Skeletal muscle satellite cell (primary cell): Measurements from ENCODE around the gene CBFA2T3.

Experiments used
- H3K27me3 ChIP-seq: 2 replicates; pipeline ENCODE4 v1.7.0; 2013; ENCODE audit warnings: low read length; ENCODE audit not compliant: control insufficient read depth, insufficient read depth
- H3K36me3 ChIP-seq: 2 replicates; pipeline ENCODE4 v1.7.0; 2013; ENCODE audit warnings: mild to moderate bottlenecking, control low read depth, low read length; ENCODE audit not compliant: insufficient read depth
- H3K4me1 ChIP-seq: 2 replicates; pipeline ENCODE4 v1.7.0; 2013; ENCODE audit warnings: low read length; ENCODE audit not compliant: control insufficient read depth, insufficient read depth
- H3K4me2 ChIP-seq: 2 replicates; pipeline ENCODE4 v1.7.0; 2013; ENCODE audit warnings: mild to moderate bottlenecking, low read length
- H3K4me3 ChIP-seq: 2 replicates; pipeline ENCODE4 v1.7.0; 2013; ENCODE audit warnings: low read length
- H3K9ac ChIP-seq: 2 replicates; pipeline ENCODE4 v1.7.0; 2013; ENCODE audit warnings: mild to moderate bottlenecking, low read depth, low read length, moderate library complexity
- H3K9me3 ChIP-seq: replicated peaks from 2 replicates; pipeline ENCODE4 v1.7.0; 2013; ENCODE audit warnings: mild to moderate bottlenecking, control low read depth, low read length

Gene CBFA2T3

GRCh38 chr16:88831838-88832237 lies 145.2 kb downstream of the CBFA2T3 start:
- H3K4me1 ChIP-seq, result no peaks in the 10 kb centered on the region
- H3K4me2 ChIP-seq, result no peak overlapping the region
- no peak overlapping the region for H3K9ac ChIP-seq
- H3K27me3 ChIP-seq, result no peaks in the 10 kb centered on the region
- peaks cover 10% of the 10 kb centered on the region for H3K36me3 ChIP-seq
- no peaks in the 10 kb centered on the region for H3K9me3 ChIP-seq
- H3K4me3 ChIP-seq, result no peak overlapping the region

GRCh38 chr16:88830783-88831182 lies 146.2 kb downstream of the CBFA2T3 start:
- H3K9ac ChIP-seq, result no peak overlapping the region

DNA sequence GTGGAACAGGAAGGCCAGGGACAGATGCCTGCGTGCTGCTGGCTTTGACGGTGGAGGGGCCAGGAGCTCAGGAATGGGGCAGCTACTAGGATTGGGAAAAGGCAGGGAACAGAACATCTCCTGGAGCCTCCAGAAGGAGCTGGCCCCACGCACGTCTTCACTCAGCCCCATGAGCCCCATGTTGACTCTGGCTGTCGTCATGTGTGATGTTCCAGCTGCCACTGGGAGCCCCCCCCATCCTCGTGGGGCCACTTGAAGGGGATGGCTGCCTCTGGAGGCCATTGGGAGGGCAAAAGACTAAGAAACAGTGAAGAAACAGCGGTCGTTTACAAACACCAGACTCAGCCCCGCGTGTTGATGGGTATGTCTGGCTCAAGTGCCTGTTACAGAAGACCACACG lies 146.7 kb downstream of the CBFA2T3 start:
- Histone ChIP-seq H3K9ac (no peak overlapping the region), H3K27me3 (no peaks in the 10 kb centered on the region), H3K9me3 (no peaks in the 10 kb centered on the region), H3K36me3 (peaks cover 7% of the 10 kb centered on the region), H3K4me1 (no peaks in the 10 kb centered on the region), H3K4me3 (no peak overlapping the region), H3K4me2 (no peak overlapping the region)

More at GRCh38 chr16:88830783-88831182, 146.2 kb downstream of the CBFA2T3 start:
- Histone ChIP-seq H3K4me2 (no peak overlapping the region), H3K9me3 (no peaks in the 10 kb centered on the region), H3K4me1 (no peaks in the 10 kb centered on the region), H3K4me3 (no peak overlapping the region), H3K27me3 (no peaks in the 10 kb centered on the region), H3K36me3 (peaks cover 10% of the 10 kb centered on the region)

DNA sequence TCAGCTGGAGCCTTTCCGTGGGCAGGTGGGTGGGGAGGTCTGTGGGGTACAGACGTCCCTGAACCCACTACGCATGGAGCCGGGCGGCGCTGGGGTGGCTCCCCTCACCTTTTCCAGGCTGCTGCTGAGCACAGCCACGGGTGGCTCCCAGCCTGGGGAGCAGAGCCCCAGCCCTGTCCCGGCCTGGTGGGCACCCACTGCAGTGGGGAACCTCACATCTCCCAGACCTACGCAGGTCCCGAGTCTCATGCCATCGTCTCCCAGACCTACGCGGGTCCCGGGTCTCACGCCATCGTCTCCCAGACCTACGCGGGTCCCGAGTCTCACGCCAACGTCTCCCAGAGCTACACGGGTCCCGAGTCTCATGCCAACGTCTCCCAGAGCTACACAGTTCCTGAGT lies 148.3 kb downstream of the CBFA2T3 start:
- no peak overlapping the region for H3K9ac ChIP-seq
- no peaks in the 10 kb centered on the region for H3K27me3 ChIP-seq
- H3K9me3 ChIP-seq, result no peaks in the 10 kb centered on the region
- no peaks in the 10 kb centered on the region for H3K36me3 ChIP-seq
- no peak overlapping the region for H3K4me3 ChIP-seq
- no peak overlapping the region for H3K4me2 ChIP-seq
- no peaks in the 10 kb centered on the region for H3K4me1 ChIP-seq

DNA sequence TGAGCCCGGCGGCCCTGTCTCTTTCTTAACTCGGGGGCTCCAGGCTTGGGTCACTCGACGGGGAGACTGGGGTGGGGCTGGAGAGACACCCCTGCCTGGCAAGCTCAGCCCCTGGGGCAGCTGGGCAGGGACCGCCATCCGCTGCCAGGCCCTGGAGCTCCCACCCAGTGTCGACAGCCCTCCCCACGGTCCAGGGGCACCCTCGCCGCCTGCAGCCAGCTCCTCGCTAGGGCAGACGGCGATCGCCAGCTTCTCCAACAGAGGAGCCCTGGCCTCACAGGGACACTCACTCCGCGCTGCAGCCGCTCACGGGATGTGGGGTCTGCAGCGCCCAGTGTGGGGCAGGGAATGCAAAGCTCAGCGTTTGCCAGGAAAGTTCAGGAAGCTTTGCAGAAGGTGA lies 149.3 kb downstream of the CBFA2T3 start:
- Histone ChIP-seq H3K4me3 (no peak overlapping the region), H3K36me3 (no peaks in the 10 kb centered on the region)

DNA sequence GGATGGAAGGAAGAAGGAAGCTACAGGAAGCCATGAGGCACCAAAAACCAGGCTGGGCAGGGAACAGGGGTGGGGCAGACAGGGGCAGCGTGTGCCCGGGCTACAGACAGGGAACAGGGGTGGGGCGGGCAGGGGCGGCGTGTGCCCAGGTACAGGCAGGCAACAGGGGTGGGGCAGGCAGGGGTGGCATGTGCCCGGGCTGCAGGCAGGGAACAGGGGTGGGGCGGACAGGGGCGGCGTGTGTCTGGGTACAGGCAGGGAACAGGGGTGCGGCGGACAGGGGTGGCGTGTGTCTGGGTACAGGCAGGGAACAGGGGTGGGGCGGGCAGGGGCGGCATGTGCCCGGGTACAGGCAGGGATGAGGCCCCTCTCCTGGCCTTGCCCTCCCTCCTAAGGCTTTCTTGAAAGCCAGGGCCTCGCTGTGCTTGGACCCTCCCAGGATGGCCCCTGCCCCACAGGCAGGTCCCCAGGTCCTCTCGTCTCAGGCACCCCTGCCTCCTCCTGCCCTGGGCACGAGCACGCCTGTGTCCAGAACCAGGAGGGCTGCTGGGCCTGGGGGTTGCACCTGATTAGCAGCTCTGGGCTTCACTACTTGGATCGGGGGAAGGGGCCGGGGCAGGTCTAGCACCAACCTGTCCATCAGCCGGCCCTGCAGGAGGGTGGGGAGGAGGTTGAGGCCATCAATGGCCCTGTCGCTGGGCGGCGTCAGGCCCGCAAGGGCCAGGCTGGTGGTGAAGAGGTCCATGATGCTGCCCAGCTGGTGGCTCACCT lies 150.8 kb downstream of the CBFA2T3 start:
- H3K36me3 ChIP-seq, result peaks cover 9% of the 10 kb centered on the region
- H3K4me1 ChIP-seq, result no peaks in the 10 kb centered on the region
- no peak overlapping the region for H3K4me2 ChIP-seq
- no peaks in the 10 kb centered on the region for H3K9me3 ChIP-seq
- H3K4me3 ChIP-seq, result no peak overlapping the region
- no peak overlapping the region for H3K9ac ChIP-seq
- H3K27me3 ChIP-seq, result no peaks in the 10 kb centered on the region

More for the DNA sequence above, 149.3 kb downstream of the CBFA2T3 start:
- no peak overlapping the region for H3K9ac ChIP-seq
- no peaks in the 10 kb centered on the region for H3K9me3 ChIP-seq
- H3K4me1 ChIP-seq, result no peaks in the 10 kb centered on the region
- H3K4me2 ChIP-seq, result no peak overlapping the region
- H3K27me3 ChIP-seq, result no peaks in the 10 kb centered on the region

GRCh38 chr16:88825146-88825545 lies 151.9 kb downstream of the CBFA2T3 start:
- peaks cover 9% of the 10 kb centered on the region for H3K36me3 ChIP-seq
- no peak overlapping the region for H3K9ac ChIP-seq
- no peaks in the 10 kb centered on the region for H3K27me3 ChIP-seq
- no peaks in the 10 kb centered on the region for H3K9me3 ChIP-seq
- H3K4me1 ChIP-seq, result no peaks in the 10 kb centered on the region
- H3K4me2 ChIP-seq, result no peak overlapping the region
- H3K4me3 ChIP-seq, result no peak overlapping the region
